Brain microvascular endothelial cell (primary cell): ENCODE measurements around the gene EXOC3L2.

Experiments used
- DNase-seq: peaks from one replicate; pipeline ENCODE4 v3.0.0-alpha.2; 2020
- H3K27ac ChIP-seq: fragments of 250-450 bp; sonication (Bioruptor Pico); 2 replicates; pipeline ENCODE4 v1.5.1; 2020; ENCODE audit warnings: mild to moderate bottlenecking, moderate library complexity
- H3K27me3 ChIP-seq: fragments of 250-450 bp; sonication (Bioruptor Pico); replicated peaks from 2 replicates; pipeline ENCODE4 v1.5.1; 2020; ENCODE audit warnings: mild to moderate bottlenecking
- H3K36me3 ChIP-seq: fragments of 250-450 bp; sonication (Bioruptor Pico); replicated peaks from 2 replicates; pipeline ENCODE4 v1.5.1; 2020; ENCODE audit warnings: mild to moderate bottlenecking
- H3K4me3 ChIP-seq: 2 replicates; pipeline ENCODE4 v1.5.1; 2011; ENCODE audit warnings: low read depth, mild to moderate bottlenecking, control low read depth, low read length, moderate library complexity
- in situ Hi-C: cut with HindIII; loops from 2 replicates; pipeline ENCODE4 v1.10.0; 2017; ENCODE audit warnings: low sequenced_read_pairs, low pct_ligation_motif_present
- TF ChIP-seq, protein P1 (sequence below): IDR thresholded peaks from 2 replicates; pipeline ENCODE4 v1.5.1; 2011; ENCODE audit warnings: low read depth, mild to moderate bottlenecking, moderate library complexity, low read length, control low read depth, inconsistent platforms; ENCODE audit errors: missing control alignments

EXOC3L2 gene

DNA sequence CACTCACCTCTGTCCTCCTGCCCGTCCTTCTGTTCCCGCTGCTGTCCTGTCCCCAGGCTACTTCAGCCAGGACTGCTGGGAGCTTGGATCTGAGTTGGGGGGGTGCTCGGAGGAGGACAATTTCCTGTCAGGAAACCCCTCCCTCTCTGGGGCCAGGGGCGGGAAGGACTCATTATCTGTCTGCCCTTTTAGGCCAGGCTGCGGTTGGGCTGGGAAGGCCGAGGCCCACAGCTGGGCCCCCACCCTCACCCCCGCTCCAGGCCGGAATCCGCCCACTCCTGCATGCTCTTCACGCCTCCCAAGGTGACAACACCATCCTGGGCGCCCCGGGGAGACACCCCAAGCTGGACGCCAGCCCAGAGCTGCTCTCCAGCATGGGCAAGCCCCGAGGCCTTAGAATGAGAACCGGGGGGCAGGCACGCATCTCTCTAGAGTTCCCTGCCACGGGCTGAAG is at the start of gene EXOC3L2:
TSS of gene EXOC3L2 (minus strand) at position 74 of the 454 bp plus-strand sequence. CDS start 6,362 bp downstream, outside the sequence.
- Histone ChIP-seq H3K27me3 (no peaks in the 10 kb centered on the region), H3K36me3 (no peaks in the 10 kb centered on the region), H3K4me3 (no peak within 1 kb of the TSS), H3K27ac (no peak within 1 kb of the TSS)
- TF ChIP-seq, protein P1, sequence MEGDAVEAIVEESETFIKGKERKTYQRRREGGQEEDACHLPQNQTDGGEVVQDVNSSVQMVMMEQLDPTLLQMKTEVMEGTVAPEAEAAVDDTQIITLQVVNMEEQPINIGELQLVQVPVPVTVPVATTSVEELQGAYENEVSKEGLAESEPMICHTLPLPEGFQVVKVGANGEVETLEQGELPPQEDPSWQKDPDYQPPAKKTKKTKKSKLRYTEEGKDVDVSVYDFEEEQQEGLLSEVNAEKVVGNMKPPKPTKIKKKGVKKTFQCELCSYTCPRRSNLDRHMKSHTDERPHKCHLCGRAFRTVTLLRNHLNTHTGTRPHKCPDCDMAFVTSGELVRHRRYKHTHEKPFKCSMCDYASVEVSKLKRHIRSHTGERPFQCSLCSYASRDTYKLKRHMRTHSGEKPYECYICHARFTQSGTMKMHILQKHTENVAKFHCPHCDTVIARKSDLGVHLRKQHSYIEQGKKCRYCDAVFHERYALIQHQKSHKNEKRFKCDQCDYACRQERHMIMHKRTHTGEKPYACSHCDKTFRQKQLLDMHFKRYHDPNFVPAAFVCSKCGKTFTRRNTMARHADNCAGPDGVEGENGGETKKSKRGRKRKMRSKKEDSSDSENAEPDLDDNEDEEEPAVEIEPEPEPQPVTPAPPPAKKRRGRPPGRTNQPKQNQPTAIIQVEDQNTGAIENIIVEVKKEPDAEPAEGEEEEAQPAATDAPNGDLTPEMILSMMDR: no peak
- in situ Hi-C loops: no loop called here
- no peak for DNase-seq

DNA sequence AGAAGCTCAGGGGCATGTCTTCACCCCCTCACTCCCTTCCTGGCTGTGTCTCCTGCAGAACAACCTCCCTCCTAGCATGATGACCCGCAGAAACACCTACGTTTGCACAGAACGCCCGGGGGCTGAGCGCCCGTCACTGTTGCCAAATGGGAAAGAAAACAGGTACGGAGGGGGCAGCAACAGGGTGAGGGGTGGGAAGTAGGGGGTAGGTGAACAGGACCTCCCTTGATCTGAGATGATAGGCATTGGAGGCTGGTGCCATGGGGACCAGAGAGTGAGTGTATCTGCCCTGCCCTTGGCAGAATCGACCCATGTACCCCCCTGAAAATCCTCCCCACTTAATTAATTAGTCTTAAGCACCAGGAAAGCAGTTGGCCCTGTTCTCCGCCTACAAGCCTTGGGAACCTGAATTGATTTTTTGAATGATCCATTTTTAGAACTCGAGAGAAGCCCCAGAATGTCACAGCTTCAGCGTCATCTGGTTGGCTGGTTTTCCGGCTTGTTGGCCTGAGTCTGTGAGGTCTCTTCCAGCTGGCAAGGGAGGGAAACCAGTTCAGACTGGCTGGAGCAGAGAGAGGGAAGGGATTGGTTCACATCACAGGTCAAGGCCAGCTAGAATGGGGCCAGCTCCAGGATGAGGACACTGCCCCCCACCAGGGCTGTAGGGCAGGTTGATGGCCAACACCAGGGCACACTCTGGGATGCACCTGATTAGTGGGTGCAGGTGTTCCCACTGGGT is 49.3 kb upstream of the EXOC3L2 start:
- Histone ChIP-seq H3K27me3 (no peaks in the 10 kb centered on the region), H3K4me3 (no peak overlapping the region), H3K36me3 (no peaks in the 10 kb centered on the region), H3K27ac (no peak overlapping the region)
- no peak for DNase-seq
- in situ Hi-C loops: no loop called here
- TF ChIP-seq, protein P1: no peak

DNA sequence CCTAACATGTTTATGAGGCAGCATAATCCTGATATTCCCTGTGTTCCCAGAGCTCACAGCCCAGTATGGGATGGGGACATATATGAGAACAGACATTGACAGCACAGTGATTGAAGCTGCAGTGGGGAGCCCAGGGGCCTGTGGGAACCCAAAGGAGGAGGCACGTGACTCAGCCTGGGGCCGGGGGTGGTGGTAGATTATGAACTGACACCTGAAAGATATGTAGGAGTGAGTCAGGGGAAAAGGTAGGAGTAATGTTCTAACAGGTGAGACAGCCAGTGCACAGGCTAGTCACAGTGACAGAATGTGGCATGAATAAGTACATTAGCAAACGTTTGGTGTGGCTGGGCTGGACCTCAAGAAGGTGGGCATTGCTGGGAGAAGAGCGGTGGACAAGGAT is 48.5 kb upstream of the EXOC3L2 start:
- no peaks in the 10 kb centered on the region for H3K36me3 ChIP-seq

DNA sequence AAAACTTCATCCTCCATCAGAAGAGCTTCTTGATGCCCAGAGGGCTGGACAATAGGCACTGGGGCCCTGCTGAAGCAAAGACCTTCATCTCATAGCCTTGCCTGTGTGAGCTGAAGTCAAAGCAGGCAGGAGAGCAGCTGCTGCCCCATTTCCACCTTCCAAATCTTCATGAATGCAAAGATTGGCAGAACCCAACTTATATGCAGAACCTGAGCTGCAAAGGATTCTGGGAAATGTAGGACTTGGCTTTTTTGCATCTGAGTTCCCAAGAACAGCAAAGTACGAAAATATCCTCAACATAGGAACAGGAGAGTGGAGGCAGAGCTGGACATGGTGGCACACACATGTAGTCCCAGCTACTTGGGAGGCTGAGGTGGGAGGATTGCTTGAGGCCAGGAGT is 46.6 kb upstream of the EXOC3L2 start:
- no peak for DNase-seq
- peaks cover 2% of the 10 kb centered on the region for H3K36me3 ChIP-seq
- H3K4me3 ChIP-seq: no peak overlapping the region
- H3K27me3 ChIP-seq: no peaks in the 10 kb centered on the region
- in situ Hi-C loops: no loop called here
- H3K27ac ChIP-seq: no peak overlapping the region
- TF ChIP-seq, protein P1: no peak

More for the DNA sequence above, 48.5 kb upstream of the EXOC3L2 start:
- Histone ChIP-seq H3K27ac (no peak overlapping the region), H3K27me3 (no peaks in the 10 kb centered on the region), H3K4me3 (no peak overlapping the region)
- in situ Hi-C loops: no loop called here
- TF ChIP-seq, protein P1: no peak
- no peak for DNase-seq

DNA sequence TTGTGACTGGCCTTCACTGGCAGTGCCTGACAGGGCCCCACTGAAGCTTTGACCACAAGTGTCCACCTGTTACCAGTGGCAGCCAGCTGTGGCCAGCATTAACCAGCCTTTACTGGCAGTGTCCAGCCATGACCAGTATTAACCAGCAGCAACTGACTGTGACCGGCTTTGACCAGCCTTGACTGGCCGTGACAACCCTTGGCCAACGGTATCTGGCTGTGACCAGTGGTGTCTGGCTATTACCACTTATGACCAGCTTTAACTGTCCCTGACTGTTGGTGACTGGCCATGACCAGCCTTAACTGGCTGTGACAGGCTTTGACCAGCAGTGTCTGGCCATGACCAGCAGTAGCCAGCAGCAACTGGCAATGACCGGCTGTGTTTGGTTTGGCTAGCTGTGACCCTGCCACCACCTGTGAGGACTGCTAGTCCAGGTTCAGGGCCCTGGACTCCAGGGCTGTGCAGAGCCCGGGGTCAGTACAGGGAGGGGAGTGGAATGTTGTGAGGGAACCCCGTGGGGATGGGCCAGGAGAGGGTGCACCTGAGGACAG is 45.2 kb upstream of the EXOC3L2 start:
- no peak for DNase-seq
- Histone ChIP-seq H3K4me3 (no peak overlapping the region), H3K27ac (no peak overlapping the region), H3K27me3 (no peaks in the 10 kb centered on the region), H3K36me3 (peaks cover 2% of the 10 kb centered on the region)
- TF ChIP-seq, protein P1: no peak
- in situ Hi-C loops: no loop called here
